HG02884 (cell line): ENCODE data around the gene SELENOH.

ENCODE experiments used
- ATAC-seq: cut with Tn5 transposase; IDR thresholded peaks from one replicate; pipeline ENCODE4 v1.9.1; 2021; ENCODE audit warnings: mild to moderate bottlenecking, moderate library complexity; ENCODE audit not compliant: unreplicated experiment

SELENOH gene

GRCh38 chr11:57745206-57745605, 3.9 kb downstream of the SELENOH start:
- ATAC-seq, result no peak

GRCh38 chr11:57746920-57747319, 5.6 kb downstream of the SELENOH start:
- ATAC-seq, result no peak

- ATAC-seq, result no peak
Measured at GRCh38 chr11:57751176-57751575, 9.9 kb downstream of the SELENOH start.

GRCh38 chr11:57751676-57752253, 10.5 kb downstream of the SELENOH start, which contains the start of gene BTBD18:
Gene BTBD18 (minus strand): TSS chr11:57751819. CDS start chr11:57751188, 631 bp downstream.
- ATAC-seq, result no peak

GRCh38 chr11:57752954-57753353, 11.7 kb downstream of the SELENOH start:
- no peak for ATAC-seq

- no peak for ATAC-seq
Measured at GRCh38 chr11:57758174-57758573, 16.9 kb downstream of the SELENOH start.

GRCh38 chr11:57761301-57762234, 20.3 kb downstream of the SELENOH start, which contains the start of gene CTNND1:
Gene CTNND1 (plus strand): TSS chr11:57761802. CDS start chr11:57791479, 29,677 bp downstream.
- ATAC-seq, result peak; percentile 93

GRCh38 chr11:57762235-57762861, 21.1 kb downstream of the SELENOH start:
- no peak for ATAC-seq

GRCh38 chr11:57763568-57763967, 22.3 kb downstream of the SELENOH start:
- ATAC-seq, result no peak

GRCh38 chr11:57764021-57764420, 22.7 kb downstream of the SELENOH start:
- ATAC-seq, result no peak

- ATAC-seq, result no peak
Measured at GRCh38 chr11:57764566-57764965, 23.3 kb downstream of the SELENOH start.

- no peak for ATAC-seq
Measured at GRCh38 chr11:57764972-57765371, 23.7 kb downstream of the SELENOH start.

GRCh38 chr11:57770793-57771192, 29.5 kb downstream of the SELENOH start:
- no peak for ATAC-seq

GRCh38 chr11:57771365-57771764, 30.1 kb downstream of the SELENOH start:
- no peak for ATAC-seq

GRCh38 chr11:57772562-57772961, 31.3 kb downstream of the SELENOH start:
- no peak for ATAC-seq

- no peak for ATAC-seq
Measured at GRCh38 chr11:57773026-57773598, 31.8 kb downstream of the SELENOH start.

GRCh38 chr11:57775491-57775890, 34.2 kb downstream of the SELENOH start:
- ATAC-seq, result no peak

- ATAC-seq, result no peak
Measured at GRCh38 chr11:57776031-57776521, 34.8 kb downstream of the SELENOH start.

- ATAC-seq, result no peak
Measured at GRCh38 chr11:57776577-57777210, 35.4 kb downstream of the SELENOH start.

- ATAC-seq, result no peak
Measured at GRCh38 chr11:57777969-57778317, 36.7 kb downstream of the SELENOH start.
